ENCODE results near the gene GNG13.

Gene GNG13

GRCh38 chr16:799948-800833 lies at the start of gene GNG13:
Gene GNG13, minus strand, starts transcription at chr16:800734. Its CDS starts 1,657 bp downstream, at chr16:799077.
- Histone ChIP-seq H3K4me3 (ENCODE audit: low read length in 2 of 2) (no peak within 1 kb of the TSS), H3K27me3 (ENCODE audit: control insufficient read depth in 2 of 2, insufficient read depth in 2 of 2, low read length in 2 of 2) (peaks cover 32 to 33% of the 10 kb centered on the region in 2 donors), H3K4me1 (ENCODE audit: control insufficient read depth in 2 of 2, insufficient read depth in 2 of 2, low read length in 2 of 2) (no peaks in the 10 kb centered on the region)

GRCh38 chr16:848510-849253 lies 48.1 kb upstream of the GNG13 start:
- H3K9me3 ChIP-seq (ENCODE audit: control insufficient read depth in 2 of 2, low read length in 2 of 2) = no peaks in the 10 kb centered on the region
- H3K9ac ChIP-seq (ENCODE audit: low read depth in 1 of 2, low read length in 2 of 2) = no peak overlapping the region
- no peaks in the 10 kb centered on the region for H3K27me3 ChIP-seq (ENCODE audit: control insufficient read depth in 2 of 2, insufficient read depth in 2 of 2, low read length in 2 of 2)
- no peak overlapping the region for H3K4me3 ChIP-seq (ENCODE audit: low read length in 2 of 2)
- H3K27ac ChIP-seq (ENCODE audit: low read depth in 2 of 2, low read length in 2 of 2) = no peak overlapping the region
- no peaks in the 10 kb centered on the region for H3K36me3 ChIP-seq (ENCODE audit: control insufficient read depth in 2 of 2, insufficient read depth in 2 of 2, low read length in 2 of 2)
- no peaks in the 10 kb centered on the region for H3K4me1 ChIP-seq (ENCODE audit: control insufficient read depth in 2 of 2, insufficient read depth in 2 of 2, low read length in 2 of 2)

More at GRCh38 chr16:799948-800833, at the start of gene GNG13:
- Histone ChIP-seq H3K36me3 (ENCODE audit: control insufficient read depth in 2 of 2, insufficient read depth in 2 of 2, low read length in 2 of 2) (no peaks in the 10 kb centered on the region), H3K27ac (ENCODE audit: low read depth in 2 of 2, low read length in 2 of 2) (no peak within 1 kb of the TSS), H3K9me3 (ENCODE audit: control insufficient read depth in 2 of 2, low read length in 2 of 2) (no peaks in the 10 kb centered on the region), H3K9ac (ENCODE audit: low read depth in 1 of 2, low read length in 2 of 2) (no peak within 1 kb of the TSS)

- H3K27ac ChIP-seq (ENCODE audit: low read depth in 2 of 2, low read length in 2 of 2) = no peak overlapping the region
- H3K4me3 ChIP-seq (ENCODE audit: low read length in 2 of 2) = no peak overlapping the region
- no peaks in the 10 kb centered on the region for H3K9me3 ChIP-seq (ENCODE audit: control insufficient read depth in 2 of 2, low read length in 2 of 2)
- H3K9ac ChIP-seq (ENCODE audit: low read depth in 1 of 2, low read length in 2 of 2) = no peak overlapping the region
- H3K27me3 ChIP-seq (ENCODE audit: control insufficient read depth in 2 of 2, insufficient read depth in 2 of 2, low read length in 2 of 2) = no peaks in the 10 kb centered on the region
- H3K36me3 ChIP-seq (ENCODE audit: control insufficient read depth in 2 of 2, insufficient read depth in 2 of 2, low read length in 2 of 2) = no peaks in the 10 kb centered on the region
- no peaks in the 10 kb centered on the region for H3K4me1 ChIP-seq (ENCODE audit: control insufficient read depth in 2 of 2, insufficient read depth in 2 of 2, low read length in 2 of 2)
Measured at GRCh38 chr16:847681-848445, 47.3 kb upstream of the GNG13 start.

- Histone ChIP-seq H3K4me1 (ENCODE audit: control insufficient read depth in 2 of 2, insufficient read depth in 2 of 2, low read length in 2 of 2) (no peaks in the 10 kb centered on the region), H3K4me3 (ENCODE audit: low read length in 2 of 2) (no peak overlapping the region), H3K9ac (ENCODE audit: low read depth in 1 of 2, low read length in 2 of 2) (no peak overlapping the region), H3K36me3 (ENCODE audit: control insufficient read depth in 2 of 2, insufficient read depth in 2 of 2, low read length in 2 of 2) (no peaks in the 10 kb centered on the region), H3K27ac (ENCODE audit: low read depth in 2 of 2, low read length in 2 of 2) (no peak overlapping the region), H3K9me3 (ENCODE audit: control insufficient read depth in 2 of 2, low read length in 2 of 2) (no peaks in the 10 kb centered on the region), H3K27me3 (ENCODE audit: control insufficient read depth in 2 of 2, insufficient read depth in 2 of 2, low read length in 2 of 2) (no peaks in the 10 kb centered on the region)
Measured at GRCh38 chr16:847151-847550, 46.6 kb upstream of the GNG13 start.

GRCh38 chr16:845351-845745 lies 44.8 kb upstream of the GNG13 start:
- Histone ChIP-seq H3K9ac (ENCODE audit: low read depth in 1 of 2, low read length in 2 of 2) (no peak overlapping the region), H3K27ac (ENCODE audit: low read depth in 2 of 2, low read length in 2 of 2) (no peak overlapping the region), H3K9me3 (ENCODE audit: control insufficient read depth in 2 of 2, low read length in 2 of 2) (no peaks in the 10 kb centered on the region), H3K4me1 (ENCODE audit: control insufficient read depth in 2 of 2, insufficient read depth in 2 of 2, low read length in 2 of 2) (no peaks in the 10 kb centered on the region), H3K36me3 (ENCODE audit: control insufficient read depth in 2 of 2, insufficient read depth in 2 of 2, low read length in 2 of 2) (no peaks in the 10 kb centered on the region), H3K4me3 (ENCODE audit: low read length in 2 of 2) (no peak overlapping the region), H3K27me3 (ENCODE audit: control insufficient read depth in 2 of 2, insufficient read depth in 2 of 2, low read length in 2 of 2) (no peaks in the 10 kb centered on the region)

GRCh38 chr16:844638-845350 lies 44.3 kb upstream of the GNG13 start:
- H3K9ac ChIP-seq (ENCODE audit: low read depth in 1 of 2, low read length in 2 of 2) = no peak overlapping the region

GRCh38 chr16:843771-844170 lies 43.2 kb upstream of the GNG13 start:
- H3K27ac ChIP-seq (ENCODE audit: low read depth in 2 of 2, low read length in 2 of 2) = no peak overlapping the region
- H3K36me3 ChIP-seq (ENCODE audit: control insufficient read depth in 2 of 2, insufficient read depth in 2 of 2, low read length in 2 of 2) = no peaks in the 10 kb centered on the region
- no peaks in the 10 kb centered on the region for H3K9me3 ChIP-seq (ENCODE audit: control insufficient read depth in 2 of 2, low read length in 2 of 2)
- H3K9ac ChIP-seq (ENCODE audit: low read depth in 1 of 2, low read length in 2 of 2) = no peak overlapping the region
- H3K27me3 ChIP-seq (ENCODE audit: control insufficient read depth in 2 of 2, insufficient read depth in 2 of 2, low read length in 2 of 2) = no peaks in the 10 kb centered on the region
- no peaks in the 10 kb centered on the region for H3K4me1 ChIP-seq (ENCODE audit: control insufficient read depth in 2 of 2, insufficient read depth in 2 of 2, low read length in 2 of 2)
- H3K4me3 ChIP-seq (ENCODE audit: low read length in 2 of 2) = no peak overlapping the region

More at GRCh38 chr16:844638-845350, 44.3 kb upstream of the GNG13 start:
- H3K9me3 ChIP-seq (ENCODE audit: control insufficient read depth in 2 of 2, low read length in 2 of 2) = no peaks in the 10 kb centered on the region
- H3K4me3 ChIP-seq (ENCODE audit: low read length in 2 of 2) = no peak overlapping the region
- no peaks in the 10 kb centered on the region for H3K36me3 ChIP-seq (ENCODE audit: control insufficient read depth in 2 of 2, insufficient read depth in 2 of 2, low read length in 2 of 2)
- no peaks in the 10 kb centered on the region for H3K27me3 ChIP-seq (ENCODE audit: control insufficient read depth in 2 of 2, insufficient read depth in 2 of 2, low read length in 2 of 2)
- no peak overlapping the region for H3K27ac ChIP-seq (ENCODE audit: low read depth in 2 of 2, low read length in 2 of 2)
- no peaks in the 10 kb centered on the region for H3K4me1 ChIP-seq (ENCODE audit: control insufficient read depth in 2 of 2, insufficient read depth in 2 of 2, low read length in 2 of 2)

GRCh38 chr16:842711-843560 lies 42.4 kb upstream of the GNG13 start:
- no peaks in the 10 kb centered on the region for H3K4me1 ChIP-seq (ENCODE audit: control insufficient read depth in 2 of 2, insufficient read depth in 2 of 2, low read length in 2 of 2)
- H3K9ac ChIP-seq (ENCODE audit: low read depth in 1 of 2, low read length in 2 of 2) = no peak overlapping the region
- H3K27ac ChIP-seq (ENCODE audit: low read depth in 2 of 2, low read length in 2 of 2) = no peak overlapping the region
- no peak overlapping the region for H3K4me3 ChIP-seq (ENCODE audit: low read length in 2 of 2)
- no peaks in the 10 kb centered on the region for H3K27me3 ChIP-seq (ENCODE audit: control insufficient read depth in 2 of 2, insufficient read depth in 2 of 2, low read length in 2 of 2)
- no peaks in the 10 kb centered on the region for H3K9me3 ChIP-seq (ENCODE audit: control insufficient read depth in 2 of 2, low read length in 2 of 2)
- no peaks in the 10 kb centered on the region for H3K36me3 ChIP-seq (ENCODE audit: control insufficient read depth in 2 of 2, insufficient read depth in 2 of 2, low read length in 2 of 2)

- H3K27me3 ChIP-seq (ENCODE audit: control insufficient read depth in 2 of 2, insufficient read depth in 2 of 2, low read length in 2 of 2) = no peaks in the 10 kb centered on the region
- no peak overlapping the region for H3K9ac ChIP-seq (ENCODE audit: low read depth in 1 of 2, low read length in 2 of 2)
- no peaks in the 10 kb centered on the region for H3K9me3 ChIP-seq (ENCODE audit: control insufficient read depth in 2 of 2, low read length in 2 of 2)
- no peaks in the 10 kb centered on the region for H3K36me3 ChIP-seq (ENCODE audit: control insufficient read depth in 2 of 2, insufficient read depth in 2 of 2, low read length in 2 of 2)
- H3K4me3 ChIP-seq (ENCODE audit: low read length in 2 of 2) = no peak overlapping the region
- no peaks in the 10 kb centered on the region for H3K4me1 ChIP-seq (ENCODE audit: control insufficient read depth in 2 of 2, insufficient read depth in 2 of 2, low read length in 2 of 2)
- no peak overlapping the region for H3K27ac ChIP-seq (ENCODE audit: low read depth in 2 of 2, low read length in 2 of 2)
Measured at GRCh38 chr16:842061-842476, 41.5 kb upstream of the GNG13 start.
